K562 (cell line): Measurements from ENCODE around the gene ADGRA1. TPM values are rescaled to one million over a fixed set of nuclear protein-coding genes. Genes with fewer than 3 reads are reported as not detected.

Source experiments
- ATAC-seq: fragments of 200-7000 bp; cut with Tn5 transposase; 3 replicates; pipeline ENCODE4 v1.9.1; 2020; ENCODE audit warnings: moderate library complexity
- BruUV-seq: library from RNA; stranded (reverse); fragments of 400-500 nt; replicated peaks from 2 replicates; lab custom pipeline; 2021; lab: Mats Ljungman, UMichigan
- CTCF ChIA-PET: fragments of 300-600 bp; formaldehyde crosslinking; extraction: SDS; loops from one replicate; lab custom pipeline; 2021; ENCODE audit warnings: low intra/inter-chr PET ratio; lab: Yijun Ruan, JAX
- POLR2A ChIA-PET: fragments of 300-600, 350-650 bp; sonication (Branson Sonifier 250); formaldehyde crosslinking; extraction: SDS; loops from one replicate; lab custom pipeline; 2021; ENCODE audit warnings: antibody characterized with exemption, inconsistent platforms; lab: Yijun Ruan, JAX
- DNase-seq, 4 experiments: peaks; one replicate each; pipeline versions ENCODE4 v3.0.0 to v3.0.0-alpha.2; 2011 to 2018; ENCODE audit warnings: low spot score in 3 of 4, mixed read lengths in 3 of 4; ENCODE audit errors: extremely low read depth in 1 of 4
- FAIRE-seq: peaks from 2 replicates; lab custom pipeline; 2011; peaks lifted over from hg19 to GRCh38; lab: Jason Lieb, UNC
- H2AFZ ChIP-seq: 2 replicates; pipeline ENCODE4 v1.6.0; 2011; ENCODE audit warnings: low read depth, low read length, control low read depth, inconsistent platforms
- H3K27ac ChIP-seq: fragments of 200-600 bp; 3 replicates; pipeline ENCODE4 v1.8.0; 2011; ENCODE audit warnings: low read depth, mild to moderate bottlenecking, control low read depth, inconsistent platforms, low read length, moderate library complexity, mixed read lengths; ENCODE audit errors: extremely low read depth
- H3K27me3 ChIP-seq, 2 experiments: fragments of 300-600 bp in 1 of 2; 2 replicates in 1 of 2; 3 replicates in 1 of 2; pipeline versions ENCODE4 v1.6.0 to v1.8.0; 2011; ENCODE audit warnings: inconsistent platforms in 2 of 2, low read length in 2 of 2, mild to moderate bottlenecking in 1 of 2, mixed read lengths in 1 of 2, moderate library complexity in 1 of 2; ENCODE audit not compliant: control insufficient read depth in 2 of 2, insufficient read depth in 2 of 2
- H3K36me3 ChIP-seq: fragments of 300-600 bp; 3 replicates; pipeline ENCODE4 v1.8.0; 2011; ENCODE audit warnings: mild to moderate bottlenecking, low read length, inconsistent platforms; ENCODE audit not compliant: control insufficient read depth, insufficient read depth
- H3K4me1 ChIP-seq, 2 experiments: fragments of 200-600 bp in 1 of 2; replicated peaks in 1 of 2; 2 replicates in 1 of 2; 3 replicates in 1 of 2; pipeline versions ENCODE4 v1.5.1 to v1.8.0; 2011; ENCODE audit warnings: inconsistent platforms in 2 of 2, low read length in 2 of 2, mild to moderate bottlenecking in 1 of 2, mixed read lengths in 1 of 2, moderate library complexity in 1 of 2; ENCODE audit not compliant: control insufficient read depth in 2 of 2, insufficient read depth in 2 of 2
- H3K4me2 ChIP-seq: 2 replicates; pipeline ENCODE4 v1.6.1; 2011; ENCODE audit warnings: low read length, control low read depth, inconsistent platforms, mixed read lengths; ENCODE audit not compliant: insufficient read depth
- H3K4me3 ChIP-seq: fragments of 200-600 bp; sonication (generic), shearing (Covaris generic); 2 replicates; pipeline ENCODE4 v1.5.1; 2016; ENCODE audit warnings: control low read depth, inconsistent platforms
- H3K79me2 ChIP-seq: fragments of 200-600 bp; 3 replicates; pipeline ENCODE4 v1.8.0; 2011; ENCODE audit warnings: low read length, inconsistent platforms; ENCODE audit not compliant: control insufficient read depth, insufficient read depth
- H3K9ac ChIP-seq, 2 experiments: 2 replicates each; pipeline versions ENCODE4 v1.6.0 to v1.6.1; 2011; ENCODE audit warnings: low read depth in 2 of 2, low read length in 2 of 2, control low read depth in 1 of 2, inconsistent platforms in 1 of 2, mild to moderate bottlenecking in 1 of 2, mixed read lengths in 1 of 2; ENCODE audit not compliant: insufficient read depth in 1 of 2
- H3K9me1 ChIP-seq: one replicate; pipeline ENCODE4 v1.6.0; 2011; ENCODE audit warnings: inconsistent platforms, mild to moderate bottlenecking, low read length, moderate library complexity; ENCODE audit not compliant: control insufficient read depth, insufficient read depth
- H3K9me3 ChIP-seq: replicated peaks from 2 replicates; pipeline ENCODE4 v1.5.1; 2011; ENCODE audit warnings: low read depth, low read length, inconsistent platforms; ENCODE audit not compliant: control insufficient read depth, insufficient read depth
- H4K20me1 ChIP-seq: replicated peaks from 2 replicates; pipeline ENCODE4 v1.6.1; 2011; ENCODE audit warnings: low read length, inconsistent platforms, mixed read lengths; ENCODE audit not compliant: control insufficient read depth, insufficient read depth
- ADNP ChIP-seq: fragments of 200-800 bp; sonication (Bioruptor generic); IDR thresholded peaks from 2 replicates; pipeline ENCODE4 v1.6.1; 2016; ENCODE audit warnings: missing genetic modification characterization, missing compliant biosample characterization
- BRD9 ChIP-seq: fragments of 450-650 bp; IDR thresholded peaks from 2 replicates; pipeline ENCODE4 v1.6.1; 2018; ENCODE audit warnings: low read depth; ENCODE audit not compliant: partially characterized antibody
- DMBX1 ChIP-seq: fragments of 250-450 bp; sonication (Bioruptor Pico); IDR thresholded peaks from 2 replicates; pipeline ENCODE4 v1.8.0; 2022; ENCODE audit warnings: inconsistent platforms, mild to moderate bottlenecking, moderate library complexity, borderline replicate concordance
- HNRNPK ChIP-seq: fragments of 200-400 bp; formaldehyde crosslinking; IDR thresholded peaks from one replicate; pipeline ENCODE4 v1.6.1; 2018; ENCODE audit warnings: mild to moderate bottlenecking, low read depth, low read length; ENCODE audit not compliant: poor library complexity, severe bottlenecking
- NUFIP1 ChIP-seq: fragments of 450-650 bp; IDR thresholded peaks from 2 replicates; pipeline ENCODE4 v1.6.1; 2018; ENCODE audit not compliant: partially characterized antibody
- RNF2 ChIP-seq: sonication (generic); IDR thresholded peaks from 2 replicates; pipeline ENCODE4 v1.6.1; 2016
- SAP30 ChIP-seq: fragments of 200-600 bp; sonication (generic); IDR thresholded peaks from 2 replicates; pipeline ENCODE4 v1.6.1; 2012; ENCODE audit warnings: borderline replicate concordance, low read depth, mild to moderate bottlenecking, moderate library complexity, low read length, control low read depth, inconsistent platforms; ENCODE audit not compliant: insufficient read depth, poor library complexity, severe bottlenecking
- SP2 ChIP-seq: IDR thresholded peaks from 2 replicates; pipeline ENCODE4 v1.6.1; 2011; ENCODE audit warnings: mild to moderate bottlenecking, low read depth, low read length, moderate library complexity; ENCODE audit not compliant: poor library complexity, severe bottlenecking; ENCODE audit errors: extremely low read depth
- ZBTB5 ChIP-seq: fragments of 450-650 bp; IDR thresholded peaks from 2 replicates; pipeline ENCODE4 v1.6.1; 2017; ENCODE audit warnings: antibody characterized with exemption
- ZC3H4 ChIP-seq: sonication (generic); formaldehyde crosslinking; IDR thresholded peaks from 2 replicates; pipeline ENCODE4 v1.9.0; 2021; ENCODE audit warnings: missing genetic modification reagents, borderline replicate concordance
- ZNF134 ChIP-seq: fragments of 250-450 bp; sonication (Bioruptor Pico); conservative IDR thresholded peaks from 2 replicates; pipeline ENCODE4 v1.4.0; 2020
- ZNF282 ChIP-seq: sonication (generic); formaldehyde crosslinking; IDR thresholded peaks from 2 replicates; pipeline ENCODE4 v1.8.1; 2023; ENCODE audit warnings: missing genetic modification reagents
- ZNF444 ChIP-seq: fragments of 250-450 bp; sonication (Bioruptor Pico); IDR thresholded peaks from 2 replicates; pipeline ENCODE4 v1.4.0; 2020; ENCODE audit warnings: mild to moderate bottlenecking, moderate library complexity
- ZNF561 ChIP-seq: fragments of 450-650 bp; formaldehyde crosslinking; conservative IDR thresholded peaks from 2 replicates; pipeline ENCODE4 v1.4.0; 2020; ENCODE audit warnings: mild to moderate bottlenecking, moderate library complexity
- WGBS: fragments of 100-300 bp; shearing (Covaris generic); methylation state at CpG from one replicate; pipeline ENCODE4 v1.1.6; 2016; ENCODE audit warnings: low coverage, mixed read lengths; ENCODE audit not compliant: insufficient coverage; ENCODE audit errors: missing lambda C conversion rate; 5-methylcytosine and 5-hydroxymethylcytosine counted together
- in situ Hi-C: fragments of 300-500 bp; cut with MboI; formaldehyde crosslinking; loops from 4 replicates; pipeline ENCODE4 v1.15.0; 2018; ENCODE audit warnings: inconsistent platforms, mixed read lengths
- intact Hi-C: fragments of 100-400 bp; cut with micrococcal nuclease; formaldehyde crosslinking; loops from 2 replicates; pipeline ENCODE4 v1.14.2; 2022
- polyA plus RNA-seq, 8 experiments: library from polyadenylated mRNA; depleted of rRNA in 4 of 8; stranded (reverse) in 5 of 8; unstranded in 3 of 8; fragments of >200 nt; fragmentation: Nextera tagmentation in 2 of 8; fragmentation: Illumina TruSeq in 1 of 8; extraction: Ambion mirVana in 2 of 8; extraction: Trizol in 1 of 8; gene quantifications; 2 replicates each; pipeline versions ENCODE4 v1.2.1 to v1.2.3, GENCODE V29; 2011 to 2014; ENCODE audit warnings: inconsistent platforms in 1 of 8, missing spikeins in 1 of 8
- total RNA-seq, 7 experiments: library from RNA; depleted of rRNA in 6 of 7; stranded (reverse); fragments of >200 nt in 6 of 7; fragmentation: Illumina TruSeq in 2 of 7; extraction: Trizol in 2 of 7; gene quantifications; 2 replicates each; pipeline versions ENCODE4 v1.2.1 to v1.2.3, GENCODE V29; 2011 to 2021; ENCODE audit warnings: low replicate concordance in 1 of 7
- TF ChIP-seq, protein P1 (sequence below): fragments of 450-650 bp; IDR thresholded peaks from 2 replicates; pipeline ENCODE4 v1.6.1; 2016; ENCODE audit warnings: low read depth, mild to moderate bottlenecking, moderate library complexity
- TF ChIP-seq, protein P2 (sequence below): IDR thresholded peaks from 2 replicates; pipeline ENCODE4 v1.6.1; 2012; ENCODE audit warnings: low read depth, low read length, improper control_type of control experiment, borderline replicate concordance

ADGRA1 gene
- total and polyA plus RNA-seq, 9 of the 15 experiments (the other 6 are each of a cell fraction or from before 2014, with no cell fraction given) = not detected

DNA sequence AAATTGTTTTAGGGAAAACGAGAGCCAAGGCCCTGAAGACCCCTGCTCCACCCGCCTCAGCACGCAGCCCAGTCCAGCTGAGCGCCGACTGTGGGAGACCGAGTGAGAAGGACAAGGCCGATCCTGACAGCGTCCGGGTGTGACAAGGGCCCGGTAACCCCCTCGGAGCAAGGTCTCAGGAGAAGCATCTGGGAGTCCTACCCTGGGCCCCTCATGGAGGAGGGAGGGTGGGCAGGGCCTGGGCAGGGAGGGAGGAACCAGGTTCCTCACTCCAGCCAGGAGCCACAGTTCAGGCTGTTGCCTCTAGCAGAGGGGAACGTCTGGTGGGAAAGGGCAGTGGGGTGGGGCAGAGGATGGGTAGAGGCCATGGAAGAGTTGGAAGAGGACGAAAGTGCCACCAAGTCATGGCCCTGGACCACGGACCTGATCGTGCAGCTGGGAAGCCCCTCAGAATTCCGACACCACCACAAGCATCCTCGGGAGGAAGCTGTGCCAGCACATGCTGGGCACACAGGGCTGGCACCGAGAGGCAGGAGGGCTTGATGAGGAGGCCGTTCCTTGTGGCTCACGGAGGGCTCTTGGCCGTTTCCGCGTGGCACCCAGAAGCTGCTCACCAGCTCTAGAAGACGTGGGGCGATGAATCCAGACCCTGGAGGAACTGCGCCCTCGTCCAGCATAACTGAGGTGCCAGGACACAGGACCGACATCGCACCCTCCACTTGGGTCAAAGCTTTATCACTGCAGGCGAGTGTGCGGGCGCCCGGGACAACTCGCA, 70.1 kb downstream of the ADGRA1 start:
- POLR2A ChIA-PET = no interaction called here
- ATAC-seq (no peak), FAIRE-seq (no peak)

More for the DNA sequence above, 70.1 kb downstream of the ADGRA1 start:
- Histone ChIP-seq H3K27me3 (peaks cover 0 to 25% of the 10 kb centered on the region in 2 experiments; a peak in 2 of 5 replicates), H3K36me3 (no peaks in the 10 kb centered on the region), H3K27ac (no peak overlapping the region), H3K4me3 (no peak overlapping the region), H3K9me3 (no peaks in the 10 kb centered on the region; the same call in 1 of the 2 replicates), H3K9me1 (no peaks in the 10 kb centered on the region), H2AFZ (no peak overlapping the region), H3K4me1 (peaks cover 0 to 37% of the 10 kb centered on the region in 2 experiments; a peak in 3 of 5 replicates)
- no peak for DNase-seq
- WGBS = 24% methylated on average over 23 of the region's 34 CpGs
- BruUV-seq = no TSS peak
- intact Hi-C loops = no loop called here
- TF ChIP-seq, protein P1, sequence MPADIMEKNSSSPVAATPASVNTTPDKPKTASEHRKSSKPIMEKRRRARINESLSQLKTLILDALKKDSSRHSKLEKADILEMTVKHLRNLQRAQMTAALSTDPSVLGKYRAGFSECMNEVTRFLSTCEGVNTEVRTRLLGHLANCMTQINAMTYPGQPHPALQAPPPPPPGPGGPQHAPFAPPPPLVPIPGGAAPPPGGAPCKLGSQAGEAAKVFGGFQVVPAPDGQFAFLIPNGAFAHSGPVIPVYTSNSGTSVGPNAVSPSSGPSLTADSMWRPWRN = no peak
- TF ChIP-seq RNF2 = no peak
- no peak for TF ChIP-seq SAP30
- TF ChIP-seq ZC3H4 (CRISPR knock-in tag) = no peak
- no peak for TF ChIP-seq ZNF444 (CRISPR knock-in tag)
- no peak for TF ChIP-seq BRD9
- TF ChIP-seq ZNF282 (CRISPR knock-in tag) = no peak
- TF ChIP-seq DMBX1 = no peak
- TF ChIP-seq SP2 = no peak
- TF ChIP-seq, protein P2, sequence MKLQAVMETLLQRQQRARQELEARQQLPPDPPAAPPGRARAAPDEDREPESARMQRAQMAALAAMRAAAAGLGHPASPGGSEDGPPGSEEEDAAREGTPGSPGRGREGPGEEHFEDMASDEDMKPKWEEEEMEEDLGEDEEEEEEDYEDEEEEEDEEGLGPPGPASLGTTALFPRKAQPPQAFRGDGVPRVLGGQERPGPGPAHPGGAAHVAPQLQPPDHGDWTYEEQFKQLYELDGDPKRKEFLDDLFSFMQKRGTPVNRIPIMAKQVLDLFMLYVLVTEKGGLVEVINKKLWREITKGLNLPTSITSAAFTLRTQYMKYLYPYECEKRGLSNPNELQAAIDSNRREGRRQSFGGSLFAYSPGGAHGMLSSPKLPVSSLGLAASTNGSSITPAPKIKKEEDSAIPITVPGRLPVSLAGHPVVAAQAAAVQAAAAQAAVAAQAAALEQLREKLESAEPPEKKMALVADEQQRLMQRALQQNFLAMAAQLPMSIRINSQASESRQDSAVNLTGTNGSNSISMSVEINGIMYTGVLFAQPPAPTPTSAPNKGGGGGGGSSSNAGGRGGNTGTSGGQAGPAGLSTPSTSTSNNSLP = no peak
- TF ChIP-seq ZBTB5 = no peak
- no peak for TF ChIP-seq HNRNPK
- no peak for TF ChIP-seq ZNF561 (CRISPR knock-in tag)
- no peak for TF ChIP-seq ADNP (tag)
- no peak for TF ChIP-seq ZNF134 (CRISPR knock-in tag)
- TF ChIP-seq NUFIP1 = no peak
- TF ChIP-seq, all 486 proteins: peak for 0
- H3K9ac ChIP-seq = no peak overlapping the region
- H3K79me2 ChIP-seq = no peaks in the 10 kb centered on the region
- H3K4me2 ChIP-seq = no peak overlapping the region
- CTCF ChIA-PET = no interaction called here
- in situ Hi-C loops = no loop called here
- no peaks in the 10 kb centered on the region; the same call in 1 of the 2 replicates for H4K20me1 ChIP-seq
